HCT116 (cell line): ENCODE data around the gene ZNF503. TPM values are rescaled to one million over a fixed set of nuclear protein-coding genes. Genes with fewer than 3 reads are reported as not detected.
"Not testable (repeated sequence)": the region's sequence is repeated elsewhere in the genome, so short reads cannot be mapped to it uniquely, and the experiment has no call there.

Source experiments
- ATAC-seq: fragments of 200-7000 bp; cut with Tn5 transposase; 2 replicates; pipeline ENCODE4 v1.9.1; 2020; ENCODE audit warnings: mild to moderate bottlenecking, moderate library complexity
- BruUV-seq: library from RNA; stranded (reverse); fragments of 400-500 nt; replicated peaks from 2 replicates; lab custom pipeline; 2021; lab: Mats Ljungman, UMichigan
- CTCF ChIA-PET: fragments of 300-600 bp; sonication (Branson Sonifier 250); formaldehyde crosslinking; loops from one replicate; lab custom pipeline; 2021; ENCODE audit warnings: antibody characterized with exemption; lab: Charles Lee
- POLR2A ChIA-PET: fragments of 300-600, 350-600 bp; sonication (Branson Sonifier 250); formaldehyde crosslinking; loops from one replicate; lab custom pipeline; 2021; ENCODE audit warnings: antibody characterized with exemption; lab: Charles Lee
- RAD21 ChIA-PET, 2 experiments: fragments of 300-600 bp; sonication (Branson Sonifier 250); formaldehyde crosslinking; loops; one replicate each; lab custom pipeline; 2023; ENCODE audit warnings: low total read pairs in 2 of 2; ENCODE audit not compliant: uncharacterized antibody in 2 of 2, unreplicated experiment in 2 of 2, low non-redundant PET in 1 of 2; lab: Charles Lee
- DNase-seq: peaks from one replicate; pipeline ENCODE4 v3.0.0-alpha.2; 2010; ENCODE audit warnings: low read depth, low spot score
- H2AFZ ChIP-seq: fragments of 200-600 bp; shearing (Covaris generic), sonication (generic); 2 replicates; pipeline ENCODE4 v1.6.1; 2017; ENCODE audit warnings: low read depth, mixed run types, mixed read lengths, antibody characterized with exemption, low read length; ENCODE audit not compliant: poor library complexity, severe bottlenecking
- H3K27ac ChIP-seq: 2 replicates; pipeline ENCODE4 v1.5.1; 2012; ENCODE audit warnings: low read depth, low read length
- H3K27me3 ChIP-seq: fragments of 200-600 bp; sonication (generic); 2 replicates; pipeline ENCODE4 v1.6.1; 2016; ENCODE audit warnings: mixed run types, low read length, mixed read lengths; ENCODE audit not compliant: insufficient read depth
- H3K36me3 ChIP-seq, 2 experiments: fragments of 200-500 bp in 1 of 2; fragments of 200-600 bp in 1 of 2; sonication (Bioruptor generic) in 1 of 2; sonication (generic) in 1 of 2; 2 replicates each; pipeline versions ENCODE4 v1.5.1 to v1.6.1; 2014 to 2016; ENCODE audit warnings: low read length in 2 of 2, inconsistent platforms in 1 of 2, mixed read lengths in 1 of 2, mixed run types in 1 of 2; ENCODE audit not compliant: insufficient read depth in 2 of 2, control insufficient read depth in 1 of 2
- H3K4me1 ChIP-seq, 2 experiments: fragments of 200-600 bp in 1 of 2; sonication (generic) in 1 of 2; 2 replicates each; pipeline versions ENCODE4 v1.5.1 to v1.6.1; 2012 to 2017; ENCODE audit warnings: low read length in 2 of 2, inconsistent platforms in 1 of 2, mild to moderate bottlenecking in 1 of 2, mixed read lengths in 1 of 2, mixed run types in 1 of 2, moderate library complexity in 1 of 2; ENCODE audit not compliant: insufficient read depth in 2 of 2, control insufficient read depth in 1 of 2
- H3K4me2 ChIP-seq: fragments of 200-600 bp; sonication (generic); 2 replicates; pipeline ENCODE4 v1.6.1; 2017; ENCODE audit warnings: mixed run types, low read length, mixed read lengths
- H3K4me3 ChIP-seq, 2 experiments: fragments of 200-600 bp in 1 of 2; sonication (generic) in 1 of 2; replicated peaks in 1 of 2; 2 replicates each; pipeline ENCODE4 v1.5.1; 2011 to 2016; ENCODE audit warnings: low read length in 2 of 2, control low read depth in 1 of 2, low read depth in 1 of 2, mild to moderate bottlenecking in 1 of 2, mixed read lengths in 1 of 2, mixed run types in 1 of 2
- H3K79me2 ChIP-seq: fragments of 200-600 bp; sonication (generic); 2 replicates; pipeline ENCODE4 v1.6.1; 2017; ENCODE audit warnings: mild to moderate bottlenecking, mixed run types, low read length, moderate library complexity, mixed read lengths; ENCODE audit not compliant: insufficient read depth
- H3K9ac ChIP-seq: fragments of 200-600 bp; sonication (generic); 2 replicates; pipeline ENCODE4 v1.6.1; 2016; ENCODE audit warnings: low read length, mixed read lengths
- H3K9me2 ChIP-seq: fragments of 200-600 bp; sonication (generic), shearing (Covaris generic); 2 replicates; pipeline ENCODE4 v1.6.1; 2017; ENCODE audit warnings: mixed run types, mild to moderate bottlenecking, moderate library complexity; ENCODE audit not compliant: insufficient read depth
- H3K9me3 ChIP-seq, 2 experiments: fragments of 200-500 bp in 1 of 2; fragments of 200-600 bp in 1 of 2; sonication (Bioruptor generic) in 1 of 2; sonication (generic) in 1 of 2; 2 replicates each; pipeline ENCODE4 v1.6.1; 2014 to 2017; ENCODE audit warnings: low read length in 2 of 2, mixed read lengths in 2 of 2, inconsistent platforms in 1 of 2, low read depth in 1 of 2, mild to moderate bottlenecking in 1 of 2, mixed run types in 1 of 2, moderate library complexity in 1 of 2; ENCODE audit not compliant: control insufficient read depth in 1 of 2, insufficient read depth in 1 of 2
- H4K20me1 ChIP-seq: fragments of 200-600 bp; sonication (generic), shearing (Covaris generic); 2 replicates; pipeline ENCODE4 v1.6.1; 2017; ENCODE audit warnings: mixed run types, mild to moderate bottlenecking, moderate library complexity; ENCODE audit not compliant: insufficient read depth
- ATF3 ChIP-seq: IDR thresholded peaks from 2 replicates; pipeline ENCODE4 v1.6.1; 2012
- CEBPB ChIP-seq: IDR thresholded peaks from 2 replicates; pipeline ENCODE4 v1.6.1; 2012; ENCODE audit warnings: low read depth
- CTCF ChIP-seq, 3 experiments: fragments of 200-600 bp in 1 of 3; sonication (generic) in 1 of 3; IDR thresholded peaks in 2 of 3; conservative IDR thresholded peaks in 1 of 3; 2 replicates each; pipeline ENCODE4 v1.5.1; 2012 to 2017; ENCODE audit warnings: low read depth in 2 of 3, low read length in 2 of 3, antibody characterized with exemption in 1 of 3, borderline replicate concordance in 1 of 3, control low read depth in 1 of 3, mild to moderate bottlenecking in 1 of 3, mixed read lengths in 1 of 3, mixed run types in 1 of 3, moderate library complexity in 1 of 3; ENCODE audit not compliant: insufficient read depth in 1 of 3
- MAX ChIP-seq: IDR thresholded peaks from 2 replicates; pipeline ENCODE4 v1.6.1; 2012
- REST ChIP-seq: IDR thresholded peaks from 2 replicates; pipeline ENCODE4 v1.6.1; 2012; ENCODE audit warnings: low read depth
- SP1 ChIP-seq: IDR thresholded peaks from 2 replicates; pipeline ENCODE4 v1.6.1; 2012; ENCODE audit warnings: low read depth
- TCF7L2 ChIP-seq: IDR thresholded peaks from 2 replicates; pipeline ENCODE4 v1.7.0; 2011; ENCODE audit warnings: borderline replicate concordance, inconsistent platforms; ENCODE audit not compliant: insufficient read depth, insufficient read length; ENCODE audit errors: extremely low read depth
- ZBTB33 ChIP-seq: IDR thresholded peaks from 2 replicates; pipeline ENCODE4 v1.6.1; 2011; ENCODE audit warnings: mild to moderate bottlenecking, low read length, moderate library complexity; ENCODE audit not compliant: insufficient replicate concordance; ENCODE audit errors: extremely low read depth
- ZNF274 ChIP-seq: fragments of 200-500 bp; sonication (Bioruptor generic); IDR thresholded peaks from 2 replicates; pipeline ENCODE4 v1.6.1; 2014; ENCODE audit warnings: mild to moderate bottlenecking, low read depth, low read length, inconsistent platforms
- intact Hi-C: fragments of 100-400 bp; cut with micrococcal nuclease; formaldehyde crosslinking; loops from 2 replicates; pipeline ENCODE4 v1.10.0; 2022
- total RNA-seq: library from RNA; stranded (reverse); gene quantifications from one replicate; pipeline ENCODE4 v1.2.1, GENCODE V29; 2021; ENCODE audit not compliant: unreplicated experiment

The ZNF503 gene
- total RNA-seq, 1 experiment from 2014 or later, result 30.4 TPM

- TF ChIP-seq TCF7L2, result no peak
- TF ChIP-seq MAX, result no peak
- TF ChIP-seq, all 23 proteins: peak for 0
Measured at GRCh38 chr10:75371010-75371409, 30.6 kb downstream of the ZNF503 start (continued).

- H3K9me3 ChIP-seq, H2AFZ ChIP-seq, H3K9me2 ChIP-seq, CTCF ChIA-PET, H3K4me3 ChIP-seq, ATAC-seq, H3K9ac ChIP-seq, DNase-seq, H4K20me1 ChIP-seq, RAD21 ChIA-PET, H3K36me3 ChIP-seq, H3K27me3 ChIP-seq, H3K4me2 ChIP-seq, H3K79me2 ChIP-seq, H3K4me1 ChIP-seq, POLR2A ChIA-PET, intact Hi-C loops, BruUV-seq, H3K27ac ChIP-seq: not testable (repeated sequence)
Measured at GRCh38 chr10:75369838-75370237, 31.7 kb downstream of the ZNF503 start.

- CTCF ChIA-PET, result no interaction called here
- POLR2A ChIA-PET, result no interaction called here
- Histone ChIP-seq H3K4me3 (no peak overlapping the region), H2AFZ (no peak overlapping the region), H3K9me2 (no peaks in the 10 kb centered on the region), H3K9me3 (no peaks in the 10 kb centered on the region), H3K27me3 (no peaks in the 10 kb centered on the region), H3K4me1 (no peaks in the 10 kb centered on the region), H3K36me3 (no peaks in the 10 kb centered on the region), H3K79me2 (no peaks in the 10 kb centered on the region), H4K20me1 (no peaks in the 10 kb centered on the region), H3K9ac (no peak overlapping the region), H3K4me2 (no peak overlapping the region), H3K27ac (no peak overlapping the region)
- intact Hi-C loops, result no loop called here
- no TSS peak for BruUV-seq
- RAD21 ChIA-PET, result no interaction called here
- ATAC-seq, result no peak
- DNase-seq, result no peak
- TF ChIP-seq ZBTB33, result no peak
- TF ChIP-seq SP1, result no peak
- TF ChIP-seq REST, result no peak
- no peak for TF ChIP-seq ATF3
- no peak for TF ChIP-seq CEBPB
- TF ChIP-seq CTCF (IDR thresholded peaks at IDR 0.05 in 2 of 3, conservative IDR thresholded peaks at IDR 0.05 in 1 of 3; ENCODE audit: borderline replicate concordance in 1 of 3, insufficient read depth in 1 of 3, low read depth in 2 of 3, low read length in 2 of 3), result no peak
- TF ChIP-seq ZNF274, result no peak
Measured at GRCh38 chr10:75367901-75368300, 33.7 kb downstream of the ZNF503 start.
